Stomach smooth muscle (tissue), 2 donors: Measurements from ENCODE around the gene FARP2.

Source experiments
- H3K27ac ChIP-seq: one replicate; pipeline ENCODE4 v1.7.0; 2013; ENCODE audit warnings: mild to moderate bottlenecking, low read length, inconsistent platforms
- H3K27me3 ChIP-seq, 2 donors: one replicate each; pipeline ENCODE4 v1.7.0; 2013; ENCODE audit warnings: low read length in 2 of 2; ENCODE audit not compliant: insufficient read depth in 2 of 2, control insufficient read depth in 1 of 2
- H3K36me3 ChIP-seq, 2 donors: one replicate each; pipeline ENCODE4 v1.7.0; 2013; ENCODE audit warnings: low read length in 2 of 2; ENCODE audit not compliant: control insufficient read depth in 2 of 2, insufficient read depth in 2 of 2
- H3K4me1 ChIP-seq: one replicate; pipeline ENCODE4 v1.7.0; 2013; ENCODE audit warnings: low read length; ENCODE audit not compliant: control insufficient read depth, insufficient read depth
- H3K4me3 ChIP-seq, 2 donors: one replicate each; pipeline ENCODE4 v1.7.0; 2013; ENCODE audit warnings: low read length in 2 of 2
- H3K9ac ChIP-seq, 2 donors: one replicate each; pipeline ENCODE4 v1.7.0; 2013; ENCODE audit warnings: low read length in 2 of 2, mild to moderate bottlenecking in 1 of 2
- H3K9me3 ChIP-seq, 2 donors: one replicate each; pipeline ENCODE4 v1.7.0; 2013; ENCODE audit warnings: low read length in 2 of 2; ENCODE audit not compliant: control insufficient read depth in 2 of 2
- donor health status: healthy.
- donor health status: Pancreatic carcinoma.

FARP2 gene

GRCh38 chr2:241539616-241540374 is 183.7 kb downstream of the FARP2 start:
- peaks cover 13% of the 10 kb centered on the region for H3K4me1 ChIP-seq
- no peaks in the 10 kb centered on the region for H3K36me3 ChIP-seq
- peaks cover 23 to 40% of the 10 kb centered on the region in 2 donors for H3K27me3 ChIP-seq
- no peak overlapping the region for H3K4me3 ChIP-seq
- no peak overlapping the region for H3K9ac ChIP-seq
- H3K27ac ChIP-seq, result no peak overlapping the region
- H3K9me3 ChIP-seq, result no peaks in the 10 kb centered on the region

GRCh38 chr2:241540401-241540770 is 184.3 kb downstream of the FARP2 start:
- H3K9ac ChIP-seq, result no peak overlapping the region
- peaks cover 23 to 42% of the 10 kb centered on the region in 2 donors for H3K27me3 ChIP-seq
- H3K4me1 ChIP-seq, result peaks cover 15% of the 10 kb centered on the region
- no peaks in the 10 kb centered on the region for H3K36me3 ChIP-seq
- H3K4me3 ChIP-seq, result peak overlapping the region in 1 of 2 donors; percentile 59
- H3K9me3 ChIP-seq, result no peaks in the 10 kb centered on the region
- H3K27ac ChIP-seq, result no peak overlapping the region

- Histone ChIP-seq H3K27ac (no peak overlapping the region), H3K36me3 (no peaks in the 10 kb centered on the region), H3K4me3 (peak overlapping the region; percentile 27 to 59), H3K9ac (no peak overlapping the region), H3K9me3 (no peaks in the 10 kb centered on the region), H3K4me1 (peaks cover 17% of the 10 kb centered on the region), H3K27me3 (peaks cover 26 to 42% of the 10 kb centered on the region in 2 donors)
These were observed 184.9 kb downstream of the FARP2 start for GRCh38 chr2:241540771-241541561.

- Histone ChIP-seq H3K27me3 (peaks cover 30 to 42% of the 10 kb centered on the region in 2 donors), H3K9ac (no peak overlapping the region), H3K36me3 (no peaks in the 10 kb centered on the region), H3K9me3 (no peaks in the 10 kb centered on the region), H3K27ac (no peak overlapping the region), H3K4me3 (peak overlapping the region in 1 of 2 donors; percentile 35), H3K4me1 (peaks cover 23% of the 10 kb centered on the region)
These were observed 185.6 kb downstream of the FARP2 start for GRCh38 chr2:241541564-241542277.

- H3K4me3 ChIP-seq, result no peak overlapping the region
- no peak overlapping the region for H3K27ac ChIP-seq
- H3K27me3 ChIP-seq, result peaks cover 30 to 42% of the 10 kb centered on the region in 2 donors
These were observed 186.2 kb downstream of the FARP2 start for GRCh38 chr2:241542278-241542605.

More at GRCh38 chr2:241542278-241542605, 186.2 kb downstream of the FARP2 start:
- Histone ChIP-seq H3K36me3 (no peaks in the 10 kb centered on the region), H3K4me1 (peaks cover 28% of the 10 kb centered on the region), H3K9me3 (no peaks in the 10 kb centered on the region), H3K9ac (no peak overlapping the region)
